Endodermal cell (in vitro differentiated cells): ENCODE results near the gene CDT1. TPM values are rescaled to one million over a fixed set of nuclear protein-coding genes. Genes with fewer than 3 reads are reported as not detected.

Experiments used
- DNase-seq: peaks from one replicate; pipeline ENCODE4 v3.0.0-alpha.2; 2017
- H3K27ac ChIP-seq: 2 replicates; pipeline ENCODE4 v1.5.1; 2013; ENCODE audit warnings: mild to moderate bottlenecking, low read depth, low read length, moderate library complexity
- H3K27me3 ChIP-seq: 2 replicates; pipeline ENCODE4 v1.6.1; 2013; ENCODE audit warnings: mild to moderate bottlenecking, low read length, moderate library complexity; ENCODE audit not compliant: insufficient read depth, control insufficient read depth, poor library complexity, severe bottlenecking
- H3K36me3 ChIP-seq: 2 replicates; pipeline ENCODE4 v1.7.0; 2013; ENCODE audit warnings: mild to moderate bottlenecking, low read length, moderate library complexity; ENCODE audit not compliant: control insufficient read depth, insufficient read depth
- H3K4me1 ChIP-seq: one replicate; pipeline ENCODE4 v1.7.0; 2013; ENCODE audit warnings: low read length; ENCODE audit not compliant: control insufficient read depth, insufficient read depth
- H3K4me3 ChIP-seq: 2 replicates; pipeline ENCODE4 v1.5.1; 2013; ENCODE audit warnings: mild to moderate bottlenecking, low read length, moderate library complexity
- H3K9ac ChIP-seq: 2 replicates; pipeline ENCODE4 v1.6.1; 2013; ENCODE audit warnings: mild to moderate bottlenecking, low read length, moderate library complexity; ENCODE audit not compliant: poor library complexity, severe bottlenecking; ENCODE audit errors: extremely low read depth
- H3K9me3 ChIP-seq: 2 replicates; pipeline ENCODE4 v1.6.1; 2013; ENCODE audit warnings: mild to moderate bottlenecking, low read length, moderate library complexity; ENCODE audit not compliant: control insufficient read depth
- H3K27ac Mint-ChIP-seq: 2 replicates; pipeline ENCODE4 v1.8.0; 2020; ENCODE audit warnings: mixed read lengths
- H3K27me3 Mint-ChIP-seq: 2 replicates; pipeline ENCODE4 v1.8.0; 2021; ENCODE audit warnings: mild to moderate bottlenecking, mixed read lengths; ENCODE audit not compliant: insufficient read depth
- H3K36me3 Mint-ChIP-seq: 2 replicates; pipeline ENCODE4 v1.8.0; 2020; ENCODE audit warnings: low read depth, mixed read lengths
- H3K4me1 Mint-ChIP-seq: 2 replicates; pipeline ENCODE4 v1.8.0; 2020; ENCODE audit warnings: mixed read lengths
- H3K4me3 Mint-ChIP-seq: 2 replicates; pipeline ENCODE4 v1.8.0; 2020; ENCODE audit warnings: mild to moderate bottlenecking, moderate library complexity, mixed read lengths
- H3K9me3 Mint-ChIP-seq: 2 replicates; pipeline ENCODE4 v1.8.0; 2020; ENCODE audit warnings: mild to moderate bottlenecking, mixed read lengths
- WGBS, 2 experiments: methylation state at CpG; one replicate each; pipeline versions ENCODE4 v1.1.5 to v1.1.7; 2013; ENCODE audit warnings: missing lambda C conversion rate in 2 of 2, mixed read lengths in 1 of 2; ENCODE audit not compliant: insufficient coverage in 1 of 2, insufficient read length in 1 of 2; 5-methylcytosine and 5-hydroxymethylcytosine counted together
- total RNA-seq, 2 donors: library from RNA; stranded (reverse); fragmentation: NEBNext Ultra II Directional in 1 of 2; extraction: Animal tissue kit (Norgen Biotek cat#: 25700) in 1 of 2; gene quantifications; 2 replicates in 1 of 2; 3 replicates in 1 of 2; pipeline ENCODE4 v1.2.1, GENCODE V29; 2021
- TF ChIP-seq, protein P1 (sequence below): fragments of 200-600 bp; sonication (generic); conservative IDR thresholded peaks from 2 replicates; pipeline ENCODE4 v1.5.0; 2021; ENCODE audit warnings: antibody characterized with exemption, mild to moderate bottlenecking

The CDT1 gene
- total RNA-seq, 2 donors from 2014 or later: 57.1 to 63.0 TPM

DNA sequence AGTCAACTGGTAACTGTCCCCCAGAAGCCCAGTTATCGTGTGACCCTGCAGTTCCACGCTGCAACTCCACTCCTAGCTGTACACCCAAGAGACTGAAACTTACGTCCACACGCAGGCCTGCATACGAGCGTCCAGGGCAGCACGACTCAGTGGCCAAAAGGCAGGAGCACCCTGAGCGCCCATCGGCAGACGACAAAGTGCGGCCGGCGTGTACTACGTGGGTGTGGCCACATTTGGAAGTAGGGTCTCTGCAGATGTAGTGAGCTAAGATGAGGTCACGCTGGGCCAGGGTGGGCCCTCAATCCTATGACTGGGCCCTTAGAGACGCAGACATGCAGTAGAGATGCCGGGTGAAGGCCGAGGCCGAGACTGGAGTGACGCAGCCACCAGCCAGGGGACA lies 39.7 kb downstream of the CDT1 start:
- no peaks in the 10 kb centered on the region for H3K36me3 ChIP-seq
- H3K9me3 ChIP-seq: no peaks in the 10 kb centered on the region
- H3K27ac ChIP-seq: no peak overlapping the region
- no peaks in the 10 kb centered on the region for H3K27me3 ChIP-seq
- H3K9ac ChIP-seq: no peak overlapping the region
- TF ChIP-seq, protein P1, sequence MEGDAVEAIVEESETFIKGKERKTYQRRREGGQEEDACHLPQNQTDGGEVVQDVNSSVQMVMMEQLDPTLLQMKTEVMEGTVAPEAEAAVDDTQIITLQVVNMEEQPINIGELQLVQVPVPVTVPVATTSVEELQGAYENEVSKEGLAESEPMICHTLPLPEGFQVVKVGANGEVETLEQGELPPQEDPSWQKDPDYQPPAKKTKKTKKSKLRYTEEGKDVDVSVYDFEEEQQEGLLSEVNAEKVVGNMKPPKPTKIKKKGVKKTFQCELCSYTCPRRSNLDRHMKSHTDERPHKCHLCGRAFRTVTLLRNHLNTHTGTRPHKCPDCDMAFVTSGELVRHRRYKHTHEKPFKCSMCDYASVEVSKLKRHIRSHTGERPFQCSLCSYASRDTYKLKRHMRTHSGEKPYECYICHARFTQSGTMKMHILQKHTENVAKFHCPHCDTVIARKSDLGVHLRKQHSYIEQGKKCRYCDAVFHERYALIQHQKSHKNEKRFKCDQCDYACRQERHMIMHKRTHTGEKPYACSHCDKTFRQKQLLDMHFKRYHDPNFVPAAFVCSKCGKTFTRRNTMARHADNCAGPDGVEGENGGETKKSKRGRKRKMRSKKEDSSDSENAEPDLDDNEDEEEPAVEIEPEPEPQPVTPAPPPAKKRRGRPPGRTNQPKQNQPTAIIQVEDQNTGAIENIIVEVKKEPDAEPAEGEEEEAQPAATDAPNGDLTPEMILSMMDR: no peak
- H3K36me3 Mint-ChIP-seq: peaks cover 21% of the 10 kb centered on the region
- H3K4me3 ChIP-seq: no peak overlapping the region
- no peak for DNase-seq
- H3K27me3 Mint-ChIP-seq: no peaks in the 10 kb centered on the region
- no peak overlapping the region for H3K4me3 Mint-ChIP-seq
- no peak overlapping the region for H3K27ac Mint-ChIP-seq
- 93 to 94% methylated on average over 20 of the region's 20 CpGs for WGBS, 2 experiments
- H3K9me3 Mint-ChIP-seq: no peaks in the 10 kb centered on the region
- no peaks in the 10 kb centered on the region for H3K4me1 ChIP-seq
- no peaks in the 10 kb centered on the region for H3K4me1 Mint-ChIP-seq

DNA sequence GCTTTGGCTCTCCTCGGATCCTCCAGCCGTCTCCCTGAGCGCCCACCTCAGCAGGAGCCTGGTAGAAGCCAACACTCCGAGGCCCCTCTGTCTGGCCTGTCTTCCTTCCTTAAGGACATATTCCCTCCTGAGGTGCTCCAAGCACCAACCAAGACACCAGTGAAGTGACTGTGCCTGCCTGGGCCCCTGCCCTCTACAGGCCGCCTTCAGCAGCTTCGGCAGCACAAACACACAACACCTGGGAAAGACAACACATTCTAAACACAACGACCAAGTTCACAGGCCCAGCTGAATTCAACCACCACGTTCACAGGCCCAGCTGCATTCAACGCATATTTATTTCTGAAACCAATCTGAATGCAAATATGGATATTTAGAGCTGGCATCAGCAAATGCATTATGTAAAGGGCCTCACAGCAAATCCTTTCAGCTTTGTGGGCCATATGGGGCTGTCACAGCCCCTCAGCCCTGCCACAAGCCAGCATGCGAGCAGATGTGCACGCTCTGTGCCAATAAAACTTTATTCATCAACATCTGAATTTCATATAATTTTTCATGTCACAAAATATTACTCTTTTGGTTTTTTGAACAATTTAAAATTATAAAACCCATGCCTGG lies 40.9 kb downstream of the CDT1 start:
- Histone ChIP-seq H3K9me3 (no peaks in the 10 kb centered on the region), H3K4me1 (no peaks in the 10 kb centered on the region), H3K27ac (peak overlapping the region; percentile 47), H3K36me3 (no peaks in the 10 kb centered on the region), H3K9ac (no peak overlapping the region), H3K27me3 (no peaks in the 10 kb centered on the region), H3K4me3 (no peak overlapping the region)
- no peaks in the 10 kb centered on the region for H3K27me3 Mint-ChIP-seq
- DNase-seq: peak; percentile 79
- 79 to 96% methylated on average over 6 to 11 of the region's 11 CpGs for WGBS, 2 experiments
- H3K27ac Mint-ChIP-seq: peak overlapping the region; percentile 32
- TF ChIP-seq, protein P1: peak; percentile 74
- H3K4me1 Mint-ChIP-seq: no peaks in the 10 kb centered on the region
- no peaks in the 10 kb centered on the region for H3K9me3 Mint-ChIP-seq
- H3K4me3 Mint-ChIP-seq: no peak overlapping the region
- H3K36me3 Mint-ChIP-seq: peaks cover 19% of the 10 kb centered on the region

DNA sequence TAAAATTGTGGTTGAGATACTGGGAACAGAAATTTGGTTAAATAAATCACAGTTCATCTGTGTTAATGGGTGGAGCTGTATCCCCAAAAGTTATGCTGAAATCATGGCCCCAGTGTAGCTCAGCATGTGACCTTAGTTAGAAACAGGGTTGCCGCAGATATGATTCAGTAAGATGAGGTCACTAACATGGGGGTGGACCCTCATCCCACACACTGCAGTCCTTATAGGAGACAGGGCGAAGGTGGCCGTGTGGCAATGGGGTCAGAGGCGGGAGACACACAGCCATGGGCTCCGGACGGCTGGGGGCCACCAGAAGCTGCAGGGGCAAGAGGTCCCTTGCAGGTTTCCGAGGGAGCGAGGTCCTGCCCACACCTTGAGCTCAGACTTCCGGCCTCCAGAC lies 42.5 kb downstream of the CDT1 start:
- Histone ChIP-seq H3K36me3 (no peaks in the 10 kb centered on the region), H3K4me1 (no peaks in the 10 kb centered on the region), H3K27ac (no peak overlapping the region), H3K4me3 (no peak overlapping the region), H3K27me3 (no peaks in the 10 kb centered on the region), H3K9ac (no peak overlapping the region), H3K9me3 (no peaks in the 10 kb centered on the region)
- Mint-ChIP-seq H3K27me3 (no peaks in the 10 kb centered on the region), H3K9me3 (peaks cover 2% of the 10 kb centered on the region), H3K4me1 (no peaks in the 10 kb centered on the region), H3K4me3 (no peak overlapping the region), H3K27ac (no peak overlapping the region), H3K36me3 (peaks cover 22% of the 10 kb centered on the region)
- DNase-seq: no peak
- TF ChIP-seq, protein P1: no peak
- 94 to 100% methylated on average over 6 to 9 of the region's 9 CpGs for WGBS, 2 experiments
